K562 (cell line): Measurements from ENCODE around the gene NDUFS3. TPM values are rescaled to one million over a fixed set of nuclear protein-coding genes. Genes with fewer than 3 reads are reported as not detected.

Experiments
- ATAC-seq: fragments of 200-7000 bp; cut with Tn5 transposase; 3 replicates; pipeline ENCODE4 v1.9.1; 2020; ENCODE audit warnings: moderate library complexity
- BruUV-seq: library from RNA; stranded (reverse); fragments of 400-500 nt; replicated peaks from 2 replicates; lab custom pipeline; 2021; lab: Mats Ljungman, UMichigan
- CTCF ChIA-PET: fragments of 300-600 bp; formaldehyde crosslinking; extraction: SDS; loops from one replicate; lab custom pipeline; 2021; ENCODE audit warnings: low intra/inter-chr PET ratio; lab: Yijun Ruan, JAX
- POLR2A ChIA-PET: fragments of 300-600, 350-650 bp; sonication (Branson Sonifier 250); formaldehyde crosslinking; extraction: SDS; loops from one replicate; lab custom pipeline; 2021; ENCODE audit warnings: antibody characterized with exemption, inconsistent platforms; lab: Yijun Ruan, JAX
- DNase-seq, 4 experiments: peaks; one replicate each; pipeline versions ENCODE4 v3.0.0 to v3.0.0-alpha.2; 2011 to 2018; ENCODE audit warnings: low spot score in 3 of 4, mixed read lengths in 3 of 4; ENCODE audit errors: extremely low read depth in 1 of 4
- FAIRE-seq: peaks from 2 replicates; lab custom pipeline; 2011; peaks lifted over from hg19 to GRCh38; lab: Jason Lieb, UNC
- H2AFZ ChIP-seq: 2 replicates; pipeline ENCODE4 v1.6.0; 2011; ENCODE audit warnings: low read depth, low read length, control low read depth, inconsistent platforms
- H3K27ac ChIP-seq: fragments of 200-600 bp; 3 replicates; pipeline ENCODE4 v1.8.0; 2011; ENCODE audit warnings: low read depth, mild to moderate bottlenecking, control low read depth, inconsistent platforms, low read length, moderate library complexity, mixed read lengths; ENCODE audit errors: extremely low read depth
- H3K27me3 ChIP-seq, 2 experiments: fragments of 300-600 bp in 1 of 2; 2 replicates in 1 of 2; 3 replicates in 1 of 2; pipeline versions ENCODE4 v1.6.0 to v1.8.0; 2011; ENCODE audit warnings: inconsistent platforms in 2 of 2, low read length in 2 of 2, mild to moderate bottlenecking in 1 of 2, mixed read lengths in 1 of 2, moderate library complexity in 1 of 2; ENCODE audit not compliant: control insufficient read depth in 2 of 2, insufficient read depth in 2 of 2
- H3K36me3 ChIP-seq: fragments of 300-600 bp; 3 replicates; pipeline ENCODE4 v1.8.0; 2011; ENCODE audit warnings: mild to moderate bottlenecking, low read length, inconsistent platforms; ENCODE audit not compliant: control insufficient read depth, insufficient read depth
- H3K4me1 ChIP-seq, 2 experiments: fragments of 200-600 bp in 1 of 2; replicated peaks in 1 of 2; 2 replicates in 1 of 2; 3 replicates in 1 of 2; pipeline versions ENCODE4 v1.5.1 to v1.8.0; 2011; ENCODE audit warnings: inconsistent platforms in 2 of 2, low read length in 2 of 2, mild to moderate bottlenecking in 1 of 2, mixed read lengths in 1 of 2, moderate library complexity in 1 of 2; ENCODE audit not compliant: control insufficient read depth in 2 of 2, insufficient read depth in 2 of 2
- H3K4me2 ChIP-seq: 2 replicates; pipeline ENCODE4 v1.6.1; 2011; ENCODE audit warnings: low read length, control low read depth, inconsistent platforms, mixed read lengths; ENCODE audit not compliant: insufficient read depth
- H3K4me3 ChIP-seq: fragments of 200-600 bp; sonication (generic), shearing (Covaris generic); 2 replicates; pipeline ENCODE4 v1.5.1; 2016; ENCODE audit warnings: control low read depth, inconsistent platforms
- H3K79me2 ChIP-seq: fragments of 200-600 bp; 3 replicates; pipeline ENCODE4 v1.8.0; 2011; ENCODE audit warnings: low read length, inconsistent platforms; ENCODE audit not compliant: control insufficient read depth, insufficient read depth
- H3K9ac ChIP-seq, 2 experiments: 2 replicates each; pipeline versions ENCODE4 v1.6.0 to v1.6.1; 2011; ENCODE audit warnings: low read depth in 2 of 2, low read length in 2 of 2, control low read depth in 1 of 2, inconsistent platforms in 1 of 2, mild to moderate bottlenecking in 1 of 2, mixed read lengths in 1 of 2; ENCODE audit not compliant: insufficient read depth in 1 of 2
- H3K9me1 ChIP-seq: one replicate; pipeline ENCODE4 v1.6.0; 2011; ENCODE audit warnings: inconsistent platforms, mild to moderate bottlenecking, low read length, moderate library complexity; ENCODE audit not compliant: control insufficient read depth, insufficient read depth
- H3K9me3 ChIP-seq: replicated peaks from 2 replicates; pipeline ENCODE4 v1.5.1; 2011; ENCODE audit warnings: low read depth, low read length, inconsistent platforms; ENCODE audit not compliant: control insufficient read depth, insufficient read depth
- H4K20me1 ChIP-seq: replicated peaks from 2 replicates; pipeline ENCODE4 v1.6.1; 2011; ENCODE audit warnings: low read length, inconsistent platforms, mixed read lengths; ENCODE audit not compliant: control insufficient read depth, insufficient read depth
- CBX1 ChIP-seq: sonication (generic); IDR thresholded peaks from 2 replicates; pipeline ENCODE4 v1.6.1; 2016; ENCODE audit warnings: antibody characterized with exemption, low read depth, mild to moderate bottlenecking
- EHMT2 ChIP-seq: fragments of 450-650 bp; IDR thresholded peaks from 2 replicates; pipeline ENCODE4 v1.6.1; 2018; ENCODE audit warnings: antibody characterized with exemption
- GTF2E2 ChIP-seq: fragments of 200-800 bp; sonication (Bioruptor generic); IDR thresholded peaks from 2 replicates; pipeline ENCODE4 v1.6.1; 2016; ENCODE audit warnings: missing genetic modification characterization, missing compliant biosample characterization
- MECOM ChIP-seq: fragments of 250-450 bp; sonication (Bioruptor Pico); IDR thresholded peaks from 2 replicates; pipeline ENCODE4 v1.8.0; 2022; ENCODE audit warnings: inconsistent platforms
- MTF1 ChIP-seq: fragments of 250-450 bp; sonication (Bioruptor Pico); IDR thresholded peaks from 2 replicates; pipeline ENCODE4 v1.9.0; 2021; ENCODE audit warnings: moderate library complexity, mild to moderate bottlenecking, inconsistent platforms, borderline replicate concordance
- ZNF146 ChIP-seq: IDR thresholded peaks from one replicate; pipeline ENCODE4 v1.6.1; 2018; ENCODE audit warnings: missing compliant biosample characterization; ENCODE audit not compliant: unreplicated experiment
- ZNF282 ChIP-seq: sonication (generic); formaldehyde crosslinking; IDR thresholded peaks from 2 replicates; pipeline ENCODE4 v1.8.1; 2023; ENCODE audit warnings: missing genetic modification reagents
- WGBS: fragments of 100-300 bp; shearing (Covaris generic); methylation state at CpG from one replicate; pipeline ENCODE4 v1.1.6; 2016; ENCODE audit warnings: low coverage, mixed read lengths; ENCODE audit not compliant: insufficient coverage; ENCODE audit errors: missing lambda C conversion rate; 5-methylcytosine and 5-hydroxymethylcytosine counted together
- in situ Hi-C: fragments of 300-500 bp; cut with MboI; formaldehyde crosslinking; loops from 4 replicates; pipeline ENCODE4 v1.15.0; 2018; ENCODE audit warnings: inconsistent platforms, mixed read lengths
- intact Hi-C: fragments of 100-400 bp; cut with micrococcal nuclease; formaldehyde crosslinking; loops from 2 replicates; pipeline ENCODE4 v1.14.2; 2022
- polyA plus RNA-seq, 8 experiments: library from polyadenylated mRNA; depleted of rRNA in 4 of 8; stranded (reverse) in 5 of 8; unstranded in 3 of 8; fragments of >200 nt; fragmentation: Nextera tagmentation in 2 of 8; fragmentation: Illumina TruSeq in 1 of 8; extraction: Ambion mirVana in 2 of 8; extraction: Trizol in 1 of 8; gene quantifications; 2 replicates each; pipeline versions ENCODE4 v1.2.1 to v1.2.3, GENCODE V29; 2011 to 2014; ENCODE audit warnings: inconsistent platforms in 1 of 8, missing spikeins in 1 of 8
- total RNA-seq, 7 experiments: library from RNA; depleted of rRNA in 6 of 7; stranded (reverse); fragments of >200 nt in 6 of 7; fragmentation: Illumina TruSeq in 2 of 7; extraction: Trizol in 2 of 7; gene quantifications; 2 replicates each; pipeline versions ENCODE4 v1.2.1 to v1.2.3, GENCODE V29; 2011 to 2021; ENCODE audit warnings: low replicate concordance in 1 of 7
- TF ChIP-seq, protein P1 (sequence below): fragments of 250-450 bp; sonication (Bioruptor Pico); IDR thresholded peaks from 2 replicates; pipeline ENCODE4 v1.5.0; 2022; ENCODE audit warnings: mild to moderate bottlenecking
- TF ChIP-seq, protein P2 (sequence below): fragments of 250-450 bp; sonication (Bioruptor Pico); IDR thresholded peaks from 2 replicates; pipeline ENCODE4 v1.8.0; 2021; ENCODE audit warnings: moderate library complexity, mild to moderate bottlenecking, inconsistent platforms

The NDUFS3 gene
- total and polyA plus RNA-seq, 9 of the 15 experiments (the other 6 are each of a cell fraction or from before 2014, with no cell fraction given) = 38.7 to 341 (median 194) TPM

DNA sequence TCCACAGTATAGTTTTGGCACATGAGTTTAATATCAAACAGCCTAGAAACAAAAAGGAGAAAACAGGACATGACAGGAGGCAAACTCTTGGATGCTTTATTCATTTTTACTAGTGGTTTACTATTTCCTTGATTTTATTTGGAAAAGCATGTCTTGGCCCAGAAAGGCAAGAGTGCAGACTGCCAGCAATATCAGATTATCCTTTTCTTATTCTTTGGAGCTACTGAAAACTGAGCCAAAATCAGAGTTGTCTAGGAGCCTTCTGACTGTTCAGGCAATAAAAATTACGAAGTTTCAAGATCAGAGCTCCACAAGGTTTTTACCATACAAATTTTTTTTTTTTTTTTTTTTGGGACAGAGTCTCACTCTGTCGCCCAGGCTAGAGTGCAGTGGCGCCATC is 42.0 kb upstream of the NDUFS3 start (continued):
- TF ChIP-seq ZNF146 (CRISPR knock-in tag) = no peak

DNA sequence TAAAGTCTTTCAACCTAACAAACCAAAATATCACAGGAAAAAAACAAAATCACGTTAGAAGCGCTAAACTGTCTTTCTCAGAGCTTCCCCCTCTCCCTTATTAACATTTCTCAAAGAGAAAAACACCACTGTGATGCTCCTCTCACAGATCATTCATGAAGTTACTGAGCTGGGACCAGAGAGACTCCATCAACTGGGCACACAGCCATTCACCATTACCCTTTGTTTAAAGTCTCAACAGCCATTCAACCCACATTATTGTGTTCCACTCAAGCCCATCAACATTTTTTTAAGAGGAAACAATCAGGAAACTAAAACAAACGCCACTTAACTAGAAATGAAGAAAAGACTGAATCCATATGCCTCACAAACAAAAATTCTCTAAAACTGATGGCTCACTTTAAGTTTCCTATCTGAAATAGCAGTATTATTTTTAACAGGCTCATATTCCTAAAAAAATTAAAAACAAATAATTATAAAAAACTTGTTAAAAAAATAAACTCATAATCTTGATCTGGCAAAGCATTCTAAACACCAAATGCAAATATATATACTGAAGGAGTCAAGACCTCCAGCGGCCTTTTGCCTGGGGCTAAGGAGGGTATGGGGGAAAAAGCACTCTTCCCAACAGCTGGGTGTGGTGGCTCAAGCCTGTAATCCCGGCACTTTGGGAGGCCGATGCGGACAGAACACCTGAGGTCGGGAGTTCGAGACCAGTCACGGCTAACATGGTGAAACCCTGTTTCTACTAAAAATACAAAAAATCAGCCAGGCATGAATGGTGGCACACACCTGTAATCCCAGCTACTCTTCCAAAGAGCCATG is 39.9 kb upstream of the NDUFS3 start:
- ATAC-seq (no peak), DNase-seq (no peak), FAIRE-seq (no peak)
- CTCF ChIA-PET = interaction anchor here (1.0 kb wide), 1 partner anchor 8 kb away, joined by 3 read pairs; no protein-coding TSS in a partner anchor
- no peaks in the 10 kb centered on the region for H3K9me3 ChIP-seq
- H3K9me1 ChIP-seq = no peaks in the 10 kb centered on the region
- H3K4me2 ChIP-seq = no peak overlapping the region
- H3K4me3 ChIP-seq = no peak overlapping the region
- intact Hi-C loops (no loop called here), in situ Hi-C loops (no loop called here)
- peaks cover 99% of the 10 kb centered on the region for H3K79me2 ChIP-seq
- peaks cover 24% of the 10 kb centered on the region; the same call in 2 of the 3 replicates for H3K36me3 ChIP-seq
- POLR2A ChIA-PET = interaction anchor here (1.1 to 4.8 kb wide), 5 partner anchors 9 to 74 kb away, joined by 3 to 28 read pairs (median 10); partner anchors contain the start of gene CELF1
- WGBS = 87% methylated on average over 10 of the region's 10 CpGs
- TF ChIP-seq, protein P1, sequence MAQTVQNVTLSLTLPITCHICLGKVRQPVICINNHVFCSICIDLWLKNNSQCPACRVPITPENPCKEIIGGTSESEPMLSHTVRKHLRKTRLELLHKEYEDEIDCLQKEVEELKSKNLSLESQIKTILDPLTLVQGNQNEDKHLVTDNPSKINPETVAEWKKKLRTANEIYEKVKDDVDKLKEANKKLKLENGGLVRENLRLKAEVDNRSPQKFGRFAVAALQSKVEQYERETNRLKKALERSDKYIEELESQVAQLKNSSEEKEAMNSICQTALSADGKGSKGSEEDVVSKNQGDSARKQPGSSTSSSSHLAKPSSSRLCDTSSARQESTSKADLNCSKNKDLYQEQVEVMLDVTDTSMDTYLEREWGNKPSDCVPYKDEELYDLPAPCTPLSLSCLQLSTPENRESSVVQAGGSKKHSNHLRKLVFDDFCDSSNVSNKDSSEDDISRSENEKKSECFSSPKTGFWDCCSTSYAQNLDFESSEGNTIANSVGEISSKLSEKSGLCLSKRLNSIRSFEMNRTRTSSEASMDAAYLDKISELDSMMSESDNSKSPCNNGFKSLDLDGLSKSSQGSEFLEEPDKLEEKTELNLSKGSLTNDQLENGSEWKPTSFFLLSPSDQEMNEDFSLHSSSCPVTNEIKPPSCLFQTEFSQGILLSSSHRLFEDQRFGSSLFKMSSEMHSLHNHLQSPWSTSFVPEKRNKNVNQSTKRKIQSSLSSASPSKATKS (CRISPR knock-in tag) = no peak
- TF ChIP-seq, protein P2, sequence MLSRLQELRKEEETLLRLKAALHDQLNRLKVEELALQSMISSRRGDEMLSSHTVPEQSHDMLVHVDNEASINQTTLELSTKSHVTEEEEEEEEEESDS (CRISPR knock-in tag) = no peak
- TF ChIP-seq MTF1 (CRISPR knock-in tag) (no peak), ZNF282 (CRISPR knock-in tag) (no peak), GTF2E2 (tag) (no peak), CBX1 (no peak), EHMT2 (no peak), MECOM (CRISPR knock-in tag) (no peak)
- H3K9ac ChIP-seq = no peak overlapping the region
- no peaks in the 10 kb centered on the region for H3K27me3 ChIP-seq
- H3K4me1 ChIP-seq = peaks cover 4 to 5% of the 10 kb centered on the region in 2 experiments; a peak in 3 of 5 replicates
- H2AFZ ChIP-seq = no peak overlapping the region
- peaks cover 32% of the 10 kb centered on the region; the same call in 1 of the 2 replicates for H4K20me1 ChIP-seq
- BruUV-seq = no TSS peak
- no peak overlapping the region for H3K27ac ChIP-seq
